ENCODE results near the gene IVNS1ABP.

- TF ChIP-seq CTCF (IDR thresholded peaks at IDR 0.05) = no peak
- no peak for TF ChIP-seq POLR2A (IDR thresholded peaks at IDR 0.05)
- TF ChIP-seq POLR2AphosphoS5 (IDR thresholded peaks at IDR 0.05) = no peak
Measured at GRCh38 chr1:185271921-185272320, 45.1 kb downstream of the IVNS1ABP start.
